ENCODE measurements around the gene STK39. TPM values are rescaled to one million over a fixed set of nuclear protein-coding genes. Genes with fewer than 3 reads are reported as not detected.

Gene STK39
- total RNA-seq, 4 donors from 2014 or later = 35.3 to 58.0 (median 47.0) TPM

DNA sequence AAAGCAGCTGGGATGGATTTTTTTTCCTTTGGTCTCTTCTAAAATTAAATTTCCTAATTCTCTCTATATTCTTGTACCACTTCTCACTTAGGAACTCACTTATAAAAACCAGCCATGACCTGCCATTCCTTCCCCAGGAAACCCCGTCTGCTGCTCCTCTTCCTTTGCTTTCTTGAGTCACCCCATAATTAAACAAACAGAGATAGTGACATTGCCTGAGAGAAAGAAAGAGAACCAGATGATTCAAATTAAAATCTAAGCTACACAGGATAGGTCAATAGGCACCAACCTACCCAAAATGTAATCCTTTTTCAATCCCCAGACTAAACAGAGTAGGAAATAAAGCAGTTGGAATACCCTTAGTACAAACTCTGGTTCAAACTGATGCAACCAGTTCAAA, 9.7 kb downstream of the STK39 start:
- 80% methylated on average over 1 of the region's 1 CpG; no CpG with 5 or more reads in 1 of the 2 donors for WGBS, 2 donors (ENCODE audit: low coverage in 1 of 2)
- Histone ChIP-seq H3K27ac (no peak overlapping the region), H3K4me1 (peaks cover 0 to 55% (median 4%) of the 10 kb centered on the region in 3 donors), H3K36me3 (no peaks in the 10 kb centered on the region), H3K9me3 (no peaks in the 10 kb centered on the region), H3K27me3 (no peaks in the 10 kb centered on the region), H3K4me3 (no peak overlapping the region)
- ATAC-seq = no peak
- TF ChIP-seq EP300 (IDR thresholded peaks at IDR 0.05) (no peak), POLR2AphosphoS5 (IDR thresholded peaks at IDR 0.05) (no peak), CTCF (IDR thresholded peaks at IDR 0.05) (no peak)

- H3K9me3 ChIP-seq = peaks cover 0 to 4% (median 0%) of the 10 kb centered on the region in 3 donors
- peaks cover 0 to 5% of the 10 kb centered on the region in 2 donors for H3K36me3 ChIP-seq
- TF ChIP-seq POLR2AphosphoS5 (IDR thresholded peaks at IDR 0.05) = no peak
- no peak for TF ChIP-seq CTCF (IDR thresholded peaks at IDR 0.05)
- TF ChIP-seq POLR2A (IDR thresholded peaks at IDR 0.05) = no peak
- no peak for TF ChIP-seq EP300 (IDR thresholded peaks at IDR 0.05)
- peaks cover 0 to 55% (median 0%) of the 10 kb centered on the region in 3 donors for H3K4me1 ChIP-seq
- no peak for ATAC-seq
- peak overlapping the region; percentile 71 to 80 (median 76) for H3K27ac ChIP-seq
- no peaks in the 10 kb centered on the region for H3K27me3 ChIP-seq
- WGBS, 2 donors (ENCODE audit: low coverage in 1 of 2) = 81 to 88% methylated on average over 1 to 2 of the region's 2 CpGs
- no peak overlapping the region for H3K4me3 ChIP-seq
These were observed 12.8 kb downstream of the STK39 start for GRCh38 chr2:168234407-168235085.

DNA sequence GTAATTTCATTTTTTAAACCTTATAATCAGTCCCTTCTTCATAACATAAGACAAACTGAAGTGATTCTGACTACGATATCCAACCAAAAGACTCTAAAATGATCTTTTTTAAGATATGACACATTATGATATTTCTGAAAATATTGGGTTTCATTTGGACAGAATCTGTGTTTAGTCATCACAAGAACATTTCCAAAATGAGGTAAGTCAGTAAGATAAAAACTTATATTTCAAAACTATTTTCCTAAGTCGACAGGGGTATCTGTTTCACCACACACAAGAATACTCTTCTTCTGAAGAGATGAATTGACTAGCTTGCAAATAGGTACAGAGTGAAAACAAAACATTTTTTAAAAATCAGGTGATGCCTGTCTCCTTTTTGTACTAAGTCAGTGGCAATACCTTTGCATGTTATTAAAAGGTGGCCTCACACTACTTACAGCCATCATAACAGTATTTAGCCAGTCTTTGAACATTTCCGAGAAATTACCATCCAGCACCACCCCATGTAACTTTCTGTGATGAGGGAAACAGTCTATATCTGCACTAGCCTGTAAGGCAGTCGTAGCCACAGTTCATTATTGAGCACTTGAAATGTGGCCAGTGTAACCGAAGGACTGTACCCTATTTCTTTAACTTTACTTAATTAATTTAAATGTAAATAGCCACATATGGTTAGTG, 13.5 kb downstream of the STK39 start:
- peaks cover 0 to 55% (median 0%) of the 10 kb centered on the region in 3 donors for H3K4me1 ChIP-seq
- H3K27ac ChIP-seq = peak overlapping the region; percentile 71 to 80 (median 76)
- no peak overlapping the region for H3K4me3 ChIP-seq
- TF ChIP-seq POLR2A (IDR thresholded peaks at IDR 0.05) (no peak), EP300 (IDR thresholded peaks at IDR 0.05) (no peak), POLR2AphosphoS5 (IDR thresholded peaks at IDR 0.05) (no peak), CTCF (IDR thresholded peaks at IDR 0.05) (no peak)
- 60 to 77% methylated on average over 5 of the region's 5 CpGs for WGBS, 2 donors (ENCODE audit: low coverage in 1 of 2)
- H3K27me3 ChIP-seq = no peaks in the 10 kb centered on the region
- peaks cover 0 to 5% of the 10 kb centered on the region in 2 donors for H3K36me3 ChIP-seq
- peak; percentile 42 for ATAC-seq
- peaks cover 0 to 4% (median 0%) of the 10 kb centered on the region in 3 donors for H3K9me3 ChIP-seq

DNA sequence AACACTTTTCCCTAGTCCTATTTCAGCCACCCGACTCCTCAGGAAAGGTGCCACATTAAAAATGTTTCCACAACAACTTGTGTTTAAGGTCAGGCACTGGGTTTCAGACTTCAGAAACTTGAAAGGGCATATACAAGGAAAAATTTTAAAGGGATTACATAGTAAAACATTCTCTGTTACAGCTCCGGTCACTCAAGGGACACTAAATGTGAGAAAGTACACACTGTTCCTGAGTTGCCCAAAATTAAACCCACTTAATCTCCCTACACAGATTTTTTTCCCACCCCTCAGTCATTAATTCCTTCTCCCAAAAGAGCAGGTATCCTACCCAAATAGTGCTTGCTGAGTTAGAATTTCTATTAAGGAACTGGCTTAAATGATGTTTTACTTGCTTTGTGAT, 14.2 kb downstream of the STK39 start:
- peak; percentile 88 for TF ChIP-seq POLR2AphosphoS5 (IDR thresholded peaks at IDR 0.05)
- TF ChIP-seq EP300 (IDR thresholded peaks at IDR 0.05) = peak; percentile 30
- no peak for TF ChIP-seq POLR2A (IDR thresholded peaks at IDR 0.05)
- no peak for TF ChIP-seq CTCF (IDR thresholded peaks at IDR 0.05)
- Histone ChIP-seq H3K27me3 (no peaks in the 10 kb centered on the region), H3K4me3 (no peak overlapping the region), H3K4me1 (peaks cover 0 to 59% (median 0%) of the 10 kb centered on the region in 3 donors), H3K9me3 (peaks cover 0 to 4% (median 0%) of the 10 kb centered on the region in 3 donors), H3K36me3 (peaks cover 0 to 5% of the 10 kb centered on the region in 2 donors), H3K27ac (peak overlapping the region; percentile 71 to 80 (median 76))
- WGBS, 2 donors (ENCODE audit: low coverage in 1 of 2) = 53 to 59% methylated on average over 2 of the region's 2 CpGs
- ATAC-seq = peak; percentile 72
